Endodermal cell (in vitro differentiated cells): ENCODE measurements around the gene TOM1L1. TPM values are rescaled to one million over a fixed set of nuclear protein-coding genes. Genes with fewer than 3 reads are reported as not detected.

ENCODE experiments used
- DNase-seq: peaks from one replicate; pipeline ENCODE4 v3.0.0-alpha.2; 2017
- H3K27ac ChIP-seq: 2 replicates; pipeline ENCODE4 v1.5.1; 2013; ENCODE audit warnings: mild to moderate bottlenecking, low read depth, low read length, moderate library complexity
- H3K27me3 ChIP-seq: 2 replicates; pipeline ENCODE4 v1.6.1; 2013; ENCODE audit warnings: mild to moderate bottlenecking, low read length, moderate library complexity; ENCODE audit not compliant: insufficient read depth, control insufficient read depth, poor library complexity, severe bottlenecking
- H3K36me3 ChIP-seq: 2 replicates; pipeline ENCODE4 v1.7.0; 2013; ENCODE audit warnings: mild to moderate bottlenecking, low read length, moderate library complexity; ENCODE audit not compliant: control insufficient read depth, insufficient read depth
- H3K4me1 ChIP-seq: one replicate; pipeline ENCODE4 v1.7.0; 2013; ENCODE audit warnings: low read length; ENCODE audit not compliant: control insufficient read depth, insufficient read depth
- H3K4me3 ChIP-seq: 2 replicates; pipeline ENCODE4 v1.5.1; 2013; ENCODE audit warnings: mild to moderate bottlenecking, low read length, moderate library complexity
- H3K9ac ChIP-seq: 2 replicates; pipeline ENCODE4 v1.6.1; 2013; ENCODE audit warnings: mild to moderate bottlenecking, low read length, moderate library complexity; ENCODE audit not compliant: poor library complexity, severe bottlenecking; ENCODE audit errors: extremely low read depth
- H3K9me3 ChIP-seq: 2 replicates; pipeline ENCODE4 v1.6.1; 2013; ENCODE audit warnings: mild to moderate bottlenecking, low read length, moderate library complexity; ENCODE audit not compliant: control insufficient read depth
- H3K27ac Mint-ChIP-seq: 2 replicates; pipeline ENCODE4 v1.8.0; 2020; ENCODE audit warnings: mixed read lengths
- H3K27me3 Mint-ChIP-seq: 2 replicates; pipeline ENCODE4 v1.8.0; 2021; ENCODE audit warnings: mild to moderate bottlenecking, mixed read lengths; ENCODE audit not compliant: insufficient read depth
- H3K36me3 Mint-ChIP-seq: 2 replicates; pipeline ENCODE4 v1.8.0; 2020; ENCODE audit warnings: low read depth, mixed read lengths
- H3K4me1 Mint-ChIP-seq: 2 replicates; pipeline ENCODE4 v1.8.0; 2020; ENCODE audit warnings: mixed read lengths
- H3K4me3 Mint-ChIP-seq: 2 replicates; pipeline ENCODE4 v1.8.0; 2020; ENCODE audit warnings: mild to moderate bottlenecking, moderate library complexity, mixed read lengths
- H3K9me3 Mint-ChIP-seq: 2 replicates; pipeline ENCODE4 v1.8.0; 2020; ENCODE audit warnings: mild to moderate bottlenecking, mixed read lengths
- CTCF ChIP-seq: fragments of 200-600 bp; sonication (generic); conservative IDR thresholded peaks from 2 replicates; pipeline ENCODE4 v1.5.0; 2021; ENCODE audit warnings: antibody characterized with exemption, mild to moderate bottlenecking
- WGBS, 2 experiments: methylation state at CpG; one replicate each; pipeline versions ENCODE4 v1.1.5 to v1.1.7; 2013; ENCODE audit warnings: missing lambda C conversion rate in 2 of 2, mixed read lengths in 1 of 2; ENCODE audit not compliant: insufficient coverage in 1 of 2, insufficient read length in 1 of 2; 5-methylcytosine and 5-hydroxymethylcytosine counted together
- total RNA-seq, 2 donors: library from RNA; stranded (reverse); fragmentation: NEBNext Ultra II Directional in 1 of 2; extraction: Animal tissue kit (Norgen Biotek cat#: 25700) in 1 of 2; gene quantifications; 2 replicates in 1 of 2; 3 replicates in 1 of 2; pipeline ENCODE4 v1.2.1, GENCODE V29; 2021

Gene TOM1L1
- total RNA-seq, 2 donors from 2014 or later, result 54.9 to 55.6 TPM

- H3K9ac ChIP-seq, result no peak overlapping the region
- H3K27ac ChIP-seq, result no peak overlapping the region
- no peaks in the 10 kb centered on the region for H3K36me3 ChIP-seq
- no peaks in the 10 kb centered on the region for H3K27me3 ChIP-seq
- Mint-ChIP-seq H3K36me3 (no peaks in the 10 kb centered on the region), H3K27me3 (no peaks in the 10 kb centered on the region), H3K27ac (no peak overlapping the region), H3K4me1 (peaks cover 2% of the 10 kb centered on the region), H3K9me3 (peaks cover under 1% of the 10 kb centered on the region), H3K4me3 (no peak overlapping the region)
- TF ChIP-seq CTCF, result no peak
- H3K4me3 ChIP-seq, result no peak overlapping the region
- 81% methylated on average over 2 of the region's 2 CpGs; no CpG with 5 or more reads in 1 of the 2 experiments for WGBS, 2 experiments
- no peak for DNase-seq
- H3K9me3 ChIP-seq, result no peaks in the 10 kb centered on the region
- no peaks in the 10 kb centered on the region for H3K4me1 ChIP-seq
These were observed 16.7 kb upstream of the TOM1L1 start for GRCh38 chr17:54883939-54884338.

GRCh38 chr17:54887787-54888186 lies 12.9 kb upstream of the TOM1L1 start:
- Histone ChIP-seq H3K9ac (no peak overlapping the region), H3K36me3 (no peaks in the 10 kb centered on the region), H3K4me1 (no peaks in the 10 kb centered on the region), H3K27ac (no peak overlapping the region), H3K4me3 (no peak overlapping the region), H3K27me3 (no peaks in the 10 kb centered on the region), H3K9me3 (no peaks in the 10 kb centered on the region)
- Mint-ChIP-seq H3K4me1 (peaks cover 6% of the 10 kb centered on the region), H3K27ac (no peak overlapping the region), H3K27me3 (no peaks in the 10 kb centered on the region), H3K4me3 (no peak overlapping the region), H3K9me3 (no peaks in the 10 kb centered on the region), H3K36me3 (no peaks in the 10 kb centered on the region)
- WGBS, 2 experiments, result 89 to 94% methylated on average over 2 to 3 of the region's 3 CpGs
- TF ChIP-seq CTCF, result no peak
- DNase-seq, result no peak

- no peaks in the 10 kb centered on the region for H3K36me3 ChIP-seq
- no peak overlapping the region for H3K4me3 ChIP-seq
- H3K9me3 ChIP-seq, result no peaks in the 10 kb centered on the region
- no peaks in the 10 kb centered on the region for H3K27me3 Mint-ChIP-seq
- no peaks in the 10 kb centered on the region for H3K4me1 ChIP-seq
- DNase-seq, result no peak
- 92 to 100% methylated on average over 4 to 6 of the region's 6 CpGs for WGBS, 2 experiments
- no peak overlapping the region for H3K9ac ChIP-seq
- no peak overlapping the region for H3K27ac Mint-ChIP-seq
- no peaks in the 10 kb centered on the region for H3K27me3 ChIP-seq
- H3K36me3 Mint-ChIP-seq, result no peaks in the 10 kb centered on the region
- peaks cover 6% of the 10 kb centered on the region for H3K4me1 Mint-ChIP-seq
- H3K4me3 Mint-ChIP-seq, result no peak overlapping the region
- no peaks in the 10 kb centered on the region for H3K9me3 Mint-ChIP-seq
- H3K27ac ChIP-seq, result no peak overlapping the region
- no peak for TF ChIP-seq CTCF
These were observed 12.4 kb upstream of the TOM1L1 start for GRCh38 chr17:54888254-54888653.
